GM18858 (cell line): Measurements from ENCODE around the gene NCOA4.
"Not testable (repeated sequence)": the region's sequence is repeated elsewhere in the genome, so short reads cannot be mapped to it uniquely, and the experiment has no call there.

ENCODE experiments used
- ATAC-seq: cut with Tn5 transposase; IDR thresholded peaks from one replicate; pipeline ENCODE4 v1.9.1; 2021; ENCODE audit not compliant: unreplicated experiment

The NCOA4 gene

DNA sequence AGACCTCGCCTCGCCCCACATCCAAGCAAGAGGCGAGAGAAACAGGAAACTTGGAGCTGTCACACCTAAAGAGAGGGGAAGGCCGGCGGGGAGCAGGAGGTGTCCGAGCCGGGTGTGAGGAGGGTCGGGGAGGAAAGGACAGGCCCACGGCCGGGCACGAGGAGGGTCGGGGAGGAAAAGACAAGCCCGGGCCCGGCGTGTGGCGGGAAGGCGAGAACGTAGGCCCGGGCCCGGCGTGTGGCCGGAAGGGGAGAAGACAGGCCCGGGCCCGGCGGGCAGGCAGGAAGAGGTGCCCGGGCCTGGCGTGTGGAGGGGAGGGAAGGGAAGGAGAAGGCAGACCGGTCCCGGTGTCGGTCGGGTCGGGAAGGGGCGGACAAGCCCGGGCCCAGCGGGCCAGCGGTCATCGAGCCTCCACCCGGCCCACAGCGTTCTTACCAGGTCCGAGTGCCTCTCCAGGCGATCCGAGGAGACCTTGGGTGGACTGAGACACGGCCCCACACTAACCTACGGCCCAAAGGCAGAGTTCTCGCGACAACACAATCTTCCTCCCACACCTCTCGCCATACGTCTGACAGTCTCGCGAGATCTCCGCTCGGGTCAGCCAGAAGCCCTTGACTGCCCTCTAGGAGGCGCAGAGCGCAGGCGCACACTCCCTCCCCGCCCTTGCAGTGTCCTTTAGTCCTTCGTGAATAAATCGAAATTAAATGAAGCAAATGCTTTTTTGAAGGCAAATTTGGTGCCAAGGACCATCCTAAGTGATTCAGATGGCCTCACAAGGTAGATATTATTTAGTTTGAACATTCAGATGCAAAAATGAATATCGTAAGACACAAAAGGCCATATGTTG lies at the start of gene NCOA4:
TSS of gene NCOA4 (minus strand) at position 533 of the 847 bp plus-strand sequence. CDS start 13,943 bp downstream, outside the sequence.
- ATAC-seq, result peak; percentile 88

DNA sequence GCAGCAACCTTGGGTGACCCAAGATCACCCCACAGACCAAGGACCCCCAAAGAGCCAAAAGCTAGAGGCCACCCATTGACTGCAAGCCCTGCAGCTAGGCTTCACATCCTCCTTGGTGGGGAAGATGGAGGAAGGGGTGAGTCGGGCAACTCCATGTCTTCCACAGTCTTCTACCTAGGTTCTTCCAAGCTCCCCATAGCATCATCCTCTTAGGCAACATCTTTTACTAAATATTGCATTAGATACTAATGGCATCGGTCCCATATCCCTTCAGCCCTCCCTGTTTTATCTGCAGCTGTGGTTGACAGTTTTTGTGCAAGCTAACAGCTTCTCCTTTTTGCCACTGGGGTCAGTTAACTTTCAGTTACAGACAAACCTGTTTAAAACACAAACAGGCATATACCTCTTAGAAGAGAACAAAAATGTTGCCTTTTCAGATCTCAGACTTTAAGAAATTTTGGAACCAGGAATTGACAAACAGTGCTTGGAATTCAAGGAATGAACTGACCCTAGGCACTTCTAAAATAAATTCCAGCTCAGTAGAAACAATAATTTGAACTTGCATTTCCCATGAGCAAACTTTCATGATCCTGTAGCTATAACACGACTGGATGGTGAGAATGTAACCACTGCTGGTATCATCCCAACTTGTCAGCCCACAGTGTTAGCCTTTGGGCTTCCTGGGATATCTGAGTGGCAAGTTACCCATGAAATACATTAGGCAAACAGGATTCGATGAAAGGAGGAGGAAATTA lies 49.6 kb upstream of the NCOA4 start:
- no peak for ATAC-seq

DNA sequence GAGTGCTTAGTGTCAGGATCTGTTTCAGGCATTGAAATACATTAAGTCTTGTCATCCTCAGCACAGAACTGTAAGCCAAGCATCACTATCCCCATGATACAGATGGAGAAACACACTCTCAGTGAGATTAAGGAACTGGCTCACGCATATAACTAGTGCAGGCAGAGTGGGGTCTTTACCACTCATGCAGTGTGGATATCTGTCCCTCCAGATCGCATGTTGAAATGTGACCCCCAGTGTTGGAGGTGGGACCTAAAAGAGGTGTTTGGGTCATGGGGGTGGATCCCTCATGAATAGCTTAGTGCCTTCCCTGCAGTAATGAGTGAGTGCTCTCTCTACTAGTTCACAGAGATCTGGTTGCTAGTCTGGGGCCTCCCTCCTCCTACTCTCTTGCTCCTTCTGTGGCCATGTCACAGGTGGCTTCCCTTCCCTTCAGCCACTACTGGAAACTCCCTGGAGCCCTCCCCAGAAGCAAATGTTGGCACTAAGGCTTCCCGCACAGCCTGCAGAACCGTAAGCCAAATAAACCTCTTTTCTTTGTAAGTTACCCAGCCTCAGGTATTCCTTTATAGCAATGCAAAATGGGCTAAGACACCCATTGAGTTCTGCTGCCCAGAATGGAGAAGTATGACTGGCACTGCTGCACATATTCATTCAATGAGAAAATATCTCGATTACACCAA lies 47.4 kb upstream of the NCOA4 start:
- no peak for ATAC-seq

DNA sequence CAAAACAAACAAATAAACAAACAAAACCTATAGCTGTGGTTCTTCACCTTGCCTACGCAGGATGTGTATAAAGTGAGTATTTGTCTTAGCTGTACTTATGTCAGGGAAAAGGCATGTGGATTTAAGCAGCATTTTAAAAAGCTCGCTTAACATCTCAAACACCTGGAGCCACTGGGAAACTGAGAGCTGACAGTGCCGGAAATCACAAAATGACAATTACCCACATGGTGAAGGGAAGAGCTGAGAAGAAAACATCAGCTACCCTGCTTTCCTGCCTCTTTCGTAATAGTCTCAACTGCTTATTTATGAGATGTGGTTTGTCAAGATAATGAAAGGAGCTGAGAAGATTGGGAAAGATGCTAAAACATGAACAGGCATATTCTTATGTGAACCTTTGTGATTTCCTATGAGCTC lies 46.7 kb upstream of the NCOA4 start:
- no peak for ATAC-seq

DNA sequence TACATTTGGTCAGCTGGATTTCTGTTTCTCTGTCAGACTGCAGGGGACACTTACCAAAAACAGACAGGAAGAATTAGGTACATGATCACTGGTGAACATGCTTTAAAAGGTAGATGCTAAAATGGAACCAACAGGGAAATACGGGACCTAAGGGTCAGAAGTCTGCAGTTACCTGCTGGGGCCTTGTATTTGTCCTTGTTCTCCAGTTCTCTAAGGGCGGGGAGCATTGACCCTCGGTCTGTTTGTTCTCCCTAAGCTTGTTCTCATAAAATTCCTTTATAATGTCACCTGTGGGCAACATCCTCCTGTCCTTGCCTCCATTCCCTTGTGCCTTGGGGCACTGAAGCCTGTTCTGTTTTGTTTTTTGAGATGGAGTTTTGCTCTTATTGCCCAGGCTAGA lies 45.4 kb upstream of the NCOA4 start:
- ATAC-seq, result no peak

DNA sequence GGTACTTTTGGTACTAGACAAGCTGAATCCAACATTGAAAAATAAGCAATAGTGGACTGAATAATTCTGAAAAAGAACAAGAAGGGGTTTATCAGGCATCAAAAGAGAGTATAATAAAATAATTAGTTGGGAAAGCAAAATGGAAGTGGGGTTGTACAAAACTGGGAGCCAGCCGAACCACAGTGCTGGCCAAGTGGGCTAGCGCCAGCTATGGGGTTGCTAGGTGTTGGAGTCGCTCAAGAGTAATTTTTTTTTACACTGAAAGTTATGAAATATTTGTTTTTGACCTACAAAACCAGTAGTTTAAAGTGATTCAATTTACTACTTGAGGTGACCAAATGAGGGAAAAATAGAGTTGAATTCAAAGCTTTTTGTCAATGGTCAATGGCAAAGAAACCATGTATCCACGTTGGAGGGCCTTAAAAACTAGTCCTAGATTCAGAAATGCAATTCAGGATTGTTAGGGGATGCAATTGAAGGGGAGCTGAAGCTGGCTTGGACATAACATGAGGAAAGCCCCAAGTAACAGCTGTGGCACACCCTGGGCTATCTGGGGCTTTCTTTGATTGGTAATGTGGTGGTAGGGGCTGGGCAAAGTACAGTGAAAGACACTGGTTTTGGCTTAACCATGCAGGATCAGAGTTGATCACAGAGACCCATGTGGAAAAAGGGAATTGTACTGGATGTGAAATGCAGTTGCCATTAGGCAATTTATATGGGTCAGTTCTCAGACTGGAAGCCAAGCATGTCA lies 43.9 kb upstream of the NCOA4 start:
- ATAC-seq, result no peak

DNA sequence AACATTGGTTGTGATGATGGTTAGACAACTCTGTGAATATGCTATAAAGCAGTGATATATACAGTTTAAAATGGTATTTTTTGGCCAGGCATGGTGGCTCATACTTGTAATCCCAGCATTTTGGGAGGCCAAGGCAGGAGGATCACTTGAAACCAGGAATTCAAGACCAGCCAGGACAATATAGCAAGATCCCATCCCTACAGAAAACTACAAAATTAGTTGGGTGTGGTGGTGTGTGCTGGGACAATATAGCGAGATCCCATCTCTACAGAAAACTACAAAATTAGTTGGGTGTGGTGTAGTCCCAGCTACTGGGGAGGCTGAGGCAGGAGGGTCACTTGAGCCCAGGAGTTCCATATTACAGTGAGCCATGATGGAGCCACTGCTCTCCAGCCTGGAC lies 43.1 kb upstream of the NCOA4 start:
- no peak for ATAC-seq

DNA sequence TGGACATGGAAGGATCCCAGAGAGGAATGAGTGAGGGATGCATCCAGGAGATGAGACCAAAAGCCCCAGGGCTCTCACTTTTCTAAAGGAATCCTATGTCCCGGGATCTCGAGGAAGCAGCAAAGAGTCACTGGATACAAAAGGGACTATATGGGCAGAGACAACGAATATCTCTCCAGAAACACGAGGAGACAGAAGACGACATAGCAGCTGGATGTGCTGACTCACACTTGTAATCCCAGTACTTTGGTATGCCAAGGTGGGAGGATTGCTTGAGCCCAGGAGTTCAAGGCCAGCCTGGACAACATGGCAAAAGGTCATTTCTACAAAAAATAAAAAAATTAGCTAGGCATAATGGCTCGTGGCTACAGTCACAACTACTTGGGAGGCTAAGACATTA lies 40.3 kb upstream of the NCOA4 start:
- no peak for ATAC-seq

DNA sequence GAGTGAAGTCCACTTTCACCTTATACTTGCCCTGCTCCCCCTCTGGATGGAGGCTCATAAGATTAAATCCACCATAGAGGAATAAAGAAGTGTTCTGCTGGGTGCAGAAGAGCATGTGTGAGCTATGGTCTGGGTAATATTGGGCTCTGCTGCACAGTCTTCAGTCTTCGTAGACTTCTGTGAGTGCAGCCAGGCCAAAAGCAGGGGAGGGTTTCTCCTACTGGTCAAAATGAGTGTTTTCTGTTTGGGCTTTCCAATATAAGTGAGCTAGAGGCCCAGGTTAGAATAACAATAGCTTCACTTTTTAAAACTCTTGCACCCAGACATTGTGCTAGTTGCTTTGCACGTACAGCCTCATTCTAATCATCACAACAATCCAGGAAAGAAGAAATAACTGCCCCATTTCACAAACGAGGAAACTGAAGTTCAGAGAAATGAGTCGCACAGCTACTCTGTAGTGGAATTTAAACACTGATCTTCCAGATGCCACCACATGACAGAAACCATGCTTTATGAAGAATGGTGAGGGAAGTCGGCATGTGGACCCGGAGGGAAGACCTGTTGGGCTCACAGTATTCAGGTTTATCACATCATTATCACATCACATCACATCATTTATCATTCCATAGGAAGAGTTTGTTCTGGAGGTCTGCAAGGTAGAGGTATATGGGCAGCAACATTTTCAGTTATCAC lies 39.5 kb upstream of the NCOA4 start:
- ATAC-seq, result no peak

DNA sequence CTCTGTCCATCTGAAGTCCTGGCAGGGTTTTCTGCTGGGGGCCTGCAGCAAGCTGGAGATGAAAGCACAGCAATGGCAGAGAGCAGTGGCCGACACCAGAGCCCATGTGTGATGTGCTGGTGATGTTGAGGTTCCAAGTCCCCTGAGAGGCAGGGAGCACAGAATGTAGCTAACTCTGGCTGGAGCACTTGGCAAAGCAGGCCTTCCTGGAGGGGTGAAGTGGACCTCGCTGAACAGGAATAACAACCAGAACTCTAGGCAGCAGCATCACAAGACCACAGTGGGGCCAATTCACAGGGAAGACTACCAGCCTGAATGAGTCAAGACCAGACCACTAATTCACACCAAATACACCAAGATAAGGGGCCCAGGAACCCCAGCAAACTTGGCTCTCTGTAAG lies 38.5 kb upstream of the NCOA4 start:
- no peak for ATAC-seq

DNA sequence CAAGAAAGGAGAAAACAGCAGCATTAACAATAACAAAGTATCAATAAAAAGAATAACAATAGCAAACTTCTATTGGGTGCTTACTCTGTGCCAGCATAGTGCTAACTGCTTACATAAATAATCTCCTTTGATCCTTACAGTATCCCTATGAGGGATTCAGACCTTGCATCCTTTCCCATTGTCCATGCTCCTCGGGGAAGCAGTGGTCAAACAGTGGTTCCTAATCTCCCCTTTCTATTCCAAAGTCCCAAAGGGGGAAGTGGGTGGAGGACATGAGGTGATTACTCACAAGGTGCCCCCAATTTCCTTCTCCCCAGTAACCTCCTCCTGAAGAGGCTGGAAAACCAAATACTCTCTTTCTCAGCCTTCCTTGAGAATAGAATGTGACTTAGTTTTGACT lies 37.7 kb upstream of the NCOA4 start:
- no peak for ATAC-seq

DNA sequence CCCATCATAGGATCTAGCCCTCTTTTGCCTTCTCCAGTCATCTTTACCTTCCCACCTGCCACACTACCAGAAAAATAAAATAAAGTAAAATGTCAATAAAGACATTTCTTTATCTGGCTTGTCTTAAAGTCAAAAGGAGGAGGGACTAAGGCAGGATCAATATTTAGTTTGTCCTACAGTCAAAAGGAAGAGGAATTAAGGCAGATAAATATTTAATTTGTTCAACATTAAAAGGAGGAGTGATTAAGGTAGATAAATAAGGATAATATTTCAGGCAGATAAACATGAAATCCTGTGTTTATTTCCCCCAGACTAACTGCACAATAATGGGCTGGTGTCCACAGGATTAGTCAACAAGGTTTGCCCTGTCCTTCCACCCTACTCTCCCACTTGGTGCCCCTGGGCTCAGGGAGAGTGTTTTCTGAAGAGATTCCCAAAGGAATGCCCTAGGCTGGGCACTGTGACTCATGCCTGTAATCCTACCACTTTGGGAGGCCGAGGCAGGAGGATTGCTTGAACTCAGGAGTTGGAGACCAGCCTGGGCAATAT lies 33.9 kb upstream of the NCOA4 start:
- ATAC-seq, result no peak

DNA sequence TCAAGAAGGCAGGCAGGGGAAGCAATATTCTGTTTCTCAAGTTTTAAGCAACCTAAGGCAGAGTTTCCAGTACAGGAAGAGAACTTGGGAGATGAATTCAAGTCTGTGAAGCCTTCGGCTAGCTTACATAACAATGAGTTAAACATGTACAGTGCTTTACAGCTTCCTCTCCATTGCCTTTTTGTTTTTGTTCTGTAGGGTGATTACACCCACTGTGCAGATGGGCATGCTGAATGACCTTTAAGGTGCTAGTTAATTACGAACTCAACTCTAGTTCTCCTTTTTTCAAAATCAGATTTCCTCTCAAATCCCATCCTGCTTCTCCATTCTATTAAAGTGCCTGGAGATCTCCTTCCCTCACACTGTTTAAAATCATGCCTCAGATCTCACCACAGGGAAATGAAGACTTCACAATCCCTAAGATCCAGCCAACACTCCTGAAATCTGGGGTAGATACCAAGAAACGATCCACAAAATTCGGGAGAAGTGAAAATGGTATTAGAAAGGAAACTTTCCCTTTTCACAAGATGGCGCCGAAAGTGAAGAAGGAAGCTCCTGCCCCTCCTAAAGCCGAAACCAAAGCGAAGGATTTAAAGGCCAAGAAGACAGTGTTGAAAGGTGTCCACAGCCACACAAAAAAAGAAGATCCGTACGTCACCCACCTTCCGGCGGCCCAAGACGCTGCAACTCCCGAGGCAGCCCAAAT lies 32.5 kb upstream of the NCOA4 start:
- ATAC-seq, result no peak

DNA sequence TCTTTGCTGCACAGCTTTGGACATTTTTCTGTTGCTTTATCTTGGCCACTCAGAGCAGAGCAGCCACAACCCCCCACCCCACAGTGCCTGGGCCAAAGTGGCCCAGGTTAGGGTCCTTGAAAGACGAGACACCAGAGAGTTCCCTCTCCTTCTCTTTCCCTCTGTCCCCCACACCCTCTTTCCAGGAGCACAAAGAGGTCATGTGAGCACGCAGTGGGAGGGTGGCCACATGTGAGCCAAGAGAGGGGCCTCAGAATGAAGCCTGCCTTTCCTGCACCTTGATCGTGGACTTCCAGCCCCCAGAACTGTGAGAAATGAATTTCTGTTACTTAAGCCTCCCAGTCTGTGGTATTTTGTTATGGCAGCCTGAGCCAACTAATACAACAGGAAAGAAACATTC lies 30.3 kb upstream of the NCOA4 start:
- ATAC-seq, result no peak

DNA sequence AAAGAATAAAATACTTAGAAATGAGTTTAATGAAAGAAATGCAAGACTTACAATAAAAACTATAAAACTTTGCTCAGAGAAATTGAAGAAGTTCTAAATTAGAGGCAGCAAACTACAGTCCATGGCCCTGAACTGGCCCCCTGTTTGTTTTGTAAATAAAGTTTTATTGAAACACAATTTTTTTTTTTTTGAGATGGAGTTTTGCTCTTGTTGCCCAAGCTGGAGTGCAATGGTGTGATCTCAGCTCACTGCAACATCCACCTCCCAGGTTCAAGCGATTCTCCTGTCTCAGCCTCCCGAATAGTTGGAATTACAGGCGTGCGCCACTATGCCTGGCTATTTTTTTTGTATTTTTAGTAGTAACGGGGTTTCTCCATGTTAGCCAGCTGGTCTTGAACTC lies 27.5 kb upstream of the NCOA4 start:
- not testable (repeated sequence) for ATAC-seq

DNA sequence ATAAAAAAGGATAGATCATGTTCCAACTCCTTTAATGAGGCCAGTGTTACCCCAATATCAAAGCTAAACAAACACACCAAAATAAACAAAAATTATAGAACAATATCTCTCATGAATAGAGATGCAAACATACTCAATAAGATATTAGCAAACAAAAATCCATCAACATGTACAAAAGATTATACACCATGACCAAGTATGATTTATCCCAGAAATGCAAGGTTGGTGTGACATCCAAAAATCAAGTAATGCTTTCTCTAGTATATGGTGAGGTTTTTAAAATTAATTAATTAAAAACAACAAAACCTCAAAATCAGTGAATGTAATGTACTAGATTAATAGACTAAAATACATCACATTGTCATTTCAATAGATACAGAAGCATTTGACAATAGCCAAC lies 26.6 kb upstream of the NCOA4 start:
- no peak for ATAC-seq

DNA sequence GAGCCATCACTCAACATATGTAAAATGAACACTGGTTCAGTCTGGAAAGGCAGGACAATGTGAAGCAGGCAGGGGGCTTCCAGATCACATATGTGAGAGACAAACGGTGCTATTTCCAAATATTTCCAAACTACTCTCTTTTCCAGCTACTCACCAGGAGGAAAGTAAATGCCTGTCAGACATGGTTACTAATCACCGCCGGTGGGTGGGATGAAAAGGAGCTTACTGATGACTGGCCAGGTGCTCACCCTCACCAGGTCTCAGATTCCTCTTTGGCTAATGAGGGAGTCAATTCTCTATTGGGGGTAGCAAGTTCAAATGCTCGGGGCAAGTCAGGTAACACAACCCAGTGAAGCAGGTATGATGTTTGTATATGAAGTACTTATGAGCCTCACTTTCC lies 25.3 kb upstream of the NCOA4 start:
- ATAC-seq, result no peak

DNA sequence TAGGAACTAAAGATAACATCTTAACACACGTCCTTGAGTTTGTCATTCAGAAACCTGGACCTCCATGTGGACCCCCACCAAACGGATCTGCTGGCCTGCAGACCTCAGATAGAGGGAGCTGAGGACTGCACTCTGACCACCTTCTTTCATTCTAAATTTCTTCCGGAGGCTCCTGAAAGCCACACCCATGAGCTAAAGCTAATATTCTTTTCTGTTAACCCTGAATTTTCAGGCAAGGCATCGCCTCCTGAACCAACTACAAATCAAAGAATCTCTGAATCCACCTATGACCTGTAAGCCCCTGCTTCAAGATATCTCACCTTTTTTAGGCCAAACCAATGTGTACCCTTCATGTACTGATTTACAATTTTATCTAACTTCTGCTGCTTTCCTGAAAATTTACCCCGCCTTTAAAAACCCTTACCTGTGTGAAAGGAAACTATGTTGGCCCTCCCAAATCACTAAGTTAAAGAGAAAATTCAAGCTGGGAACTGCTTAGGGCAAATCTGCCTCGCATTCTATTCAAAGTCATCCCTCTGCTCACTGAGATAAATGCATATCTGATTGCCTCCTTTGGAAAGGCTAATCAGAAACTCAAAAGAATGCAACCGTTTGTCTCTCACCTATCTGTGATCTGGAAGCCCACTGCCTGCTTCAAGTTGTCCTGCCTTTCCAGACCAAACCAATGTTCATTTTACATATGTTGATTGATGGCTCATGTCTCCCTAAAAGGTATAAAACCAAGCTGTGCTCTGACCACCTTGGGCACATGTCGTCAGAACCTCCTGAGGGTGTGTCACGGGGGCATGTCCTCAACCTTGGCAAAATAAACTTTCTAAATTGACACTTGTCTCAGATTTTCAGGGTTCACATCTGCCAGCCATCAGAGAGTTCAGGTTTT lies 23.4 kb upstream of the NCOA4 start:
- no peak for ATAC-seq
